HG02970 (cell line): ENCODE results near the gene ABLIM2.

Experiments
- ATAC-seq: cut with Tn5 transposase; IDR thresholded peaks from one replicate; pipeline ENCODE4 v1.9.1; 2021; ENCODE audit warnings: mild to moderate bottlenecking, moderate library complexity, moderate number of reproducible peaks; ENCODE audit not compliant: unreplicated experiment, low FRiP score

ABLIM2 gene

DNA sequence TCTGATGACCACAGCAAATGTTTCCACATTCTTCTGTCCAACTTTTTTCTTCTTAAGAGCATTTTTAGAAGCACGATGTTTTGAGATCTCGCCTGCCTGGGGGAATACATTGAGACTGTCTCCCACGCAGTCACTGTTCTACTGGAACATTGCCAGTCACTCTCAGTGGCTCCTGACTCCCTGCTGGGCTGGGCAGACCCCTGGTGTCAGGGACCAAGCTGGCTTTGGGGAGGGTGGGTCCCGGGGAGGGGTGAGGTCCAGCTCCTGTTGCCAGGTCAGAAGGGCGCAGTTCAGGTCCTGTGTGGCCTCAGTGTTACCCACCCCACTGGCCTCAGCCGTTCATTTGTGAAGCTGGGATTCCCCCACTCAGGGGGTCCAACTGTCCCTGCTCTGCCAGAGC lies 18.9 kb upstream of the ABLIM2 start:
- no peak for ATAC-seq

DNA sequence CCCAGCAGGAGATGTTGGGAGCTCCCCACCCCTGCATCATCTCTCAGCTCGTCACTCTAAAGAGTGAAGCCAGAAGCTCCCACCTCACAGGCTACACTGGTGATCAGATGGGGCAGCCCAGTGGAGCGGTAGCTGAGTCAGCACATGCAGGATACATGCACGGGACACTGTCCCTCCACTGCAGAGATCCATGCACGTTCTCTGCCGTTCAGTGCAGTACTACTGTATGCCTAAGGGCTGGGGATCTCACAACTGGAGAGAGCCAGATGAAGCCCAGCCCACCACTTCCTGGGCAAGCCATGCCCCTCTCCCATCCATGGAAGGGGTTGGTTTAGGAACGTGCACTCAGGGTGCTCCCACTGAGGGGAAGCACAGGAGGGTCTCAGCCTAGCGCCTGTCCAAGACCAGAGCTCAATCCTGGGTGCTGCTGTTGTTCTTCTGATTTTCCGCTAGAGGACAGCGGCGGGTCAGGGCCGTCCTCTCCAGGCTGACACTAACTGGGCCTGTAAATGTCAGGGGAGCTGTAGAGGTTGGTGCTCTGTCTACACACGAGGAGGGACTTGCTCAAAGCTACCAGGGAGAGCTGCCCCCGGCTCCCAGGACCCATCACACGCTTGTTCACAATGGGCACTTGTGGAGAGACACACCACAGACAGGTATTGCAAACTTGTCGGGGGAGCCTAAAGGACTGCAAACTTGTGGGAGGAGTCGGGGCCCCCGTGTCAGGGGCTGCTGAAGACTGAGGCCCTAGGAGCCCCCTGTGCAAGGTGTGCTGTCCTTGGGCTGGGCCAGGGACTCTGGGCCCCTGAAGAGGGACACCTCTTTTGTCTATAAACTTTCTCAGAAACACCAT lies 18.2 kb upstream of the ABLIM2 start:
- ATAC-seq = no peak

DNA sequence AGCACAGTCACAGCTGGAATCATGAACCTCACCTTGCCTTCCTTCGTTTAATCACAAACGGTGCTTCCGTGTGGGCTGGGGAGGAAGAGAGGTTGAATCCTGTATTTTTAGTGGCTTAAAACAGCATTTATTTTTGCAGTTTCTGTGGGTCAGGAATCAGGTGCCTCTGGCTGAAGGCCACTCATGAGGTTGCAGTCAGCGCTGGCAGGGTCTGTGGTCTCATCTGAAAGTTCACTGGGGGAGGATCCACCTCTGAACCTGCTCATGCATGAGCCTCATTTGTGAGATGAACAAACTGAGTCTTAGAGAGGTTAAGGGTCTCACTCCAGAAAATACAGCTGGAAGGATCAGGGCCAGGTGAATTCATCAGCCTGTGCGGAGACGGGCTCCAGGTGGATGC lies 17.1 kb upstream of the ABLIM2 start:
- ATAC-seq = no peak

- ATAC-seq = no peak
These were observed 16.4 kb upstream of the ABLIM2 start for GRCh38 chr4:8174970-8175369.

GRCh38 chr4:8173492-8174242 lies 15.1 kb upstream of the ABLIM2 start:
- no peak for ATAC-seq

- ATAC-seq = no peak
These were observed 13.6 kb upstream of the ABLIM2 start for GRCh38 chr4:8171984-8172924.

GRCh38 chr4:8171266-8171665 lies 12.7 kb upstream of the ABLIM2 start:
- no peak for ATAC-seq

DNA sequence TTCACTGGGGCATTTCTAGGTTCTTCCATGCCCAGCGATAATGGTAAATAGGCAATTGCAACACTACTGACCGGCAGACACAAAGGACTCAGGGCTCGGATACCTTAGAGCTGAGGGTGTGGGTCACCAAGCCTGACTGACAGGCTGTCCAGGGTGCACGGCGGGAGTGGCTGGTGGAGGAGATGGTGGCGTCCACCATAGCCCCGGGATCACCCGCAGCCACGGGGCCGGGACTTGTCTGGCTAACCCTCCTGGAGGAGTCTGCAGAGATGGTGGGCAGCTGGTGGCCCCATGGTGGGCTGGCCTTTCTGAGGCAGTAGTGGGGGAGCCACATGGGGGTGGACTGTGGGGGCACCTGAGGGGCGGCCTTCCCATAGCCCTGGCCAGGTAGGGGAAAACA lies 11.7 kb upstream of the ABLIM2 start:
- ATAC-seq = no peak

DNA sequence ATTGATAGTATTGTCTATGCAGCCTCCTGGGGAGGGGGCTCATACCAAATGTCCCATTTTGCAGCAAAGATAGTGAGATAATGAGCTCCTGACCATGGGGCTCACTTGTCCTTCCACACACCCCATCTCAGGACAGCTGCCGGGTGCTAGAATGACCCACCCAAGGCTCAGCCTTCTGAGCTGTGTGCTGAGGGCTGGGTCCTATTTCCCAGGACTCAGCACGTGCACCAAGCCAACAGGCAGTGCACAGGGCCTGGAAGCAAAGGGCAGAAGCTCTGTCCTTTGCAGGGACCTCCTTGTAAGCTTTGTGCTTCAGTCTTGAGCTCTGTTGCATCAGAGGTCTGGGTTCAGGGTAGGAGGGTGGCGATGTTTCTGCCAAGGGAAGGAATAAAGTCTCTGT lies 11.2 kb upstream of the ABLIM2 start:
- no peak for ATAC-seq

GRCh38 chr4:8168832-8169598 lies 10.4 kb upstream of the ABLIM2 start:
- no peak for ATAC-seq

DNA sequence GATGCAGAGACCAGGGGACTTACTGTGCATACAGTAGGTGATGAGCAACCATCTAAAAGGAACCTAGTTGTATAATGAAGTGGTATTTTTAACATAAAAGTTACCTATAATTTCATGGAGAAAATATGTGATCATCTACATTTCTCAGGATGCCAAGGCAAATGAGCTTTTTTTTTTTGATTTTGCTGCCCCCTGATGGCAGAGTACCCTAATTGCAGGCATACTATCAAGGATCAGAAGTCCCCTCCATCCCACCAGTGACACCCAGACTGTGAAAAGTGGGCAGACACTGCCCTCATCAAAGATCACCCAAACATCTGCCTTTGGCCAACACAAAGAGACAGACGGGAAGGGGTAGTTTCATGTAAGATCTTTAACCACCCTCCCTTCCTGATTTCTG lies 9.6 kb upstream of the ABLIM2 start:
- ATAC-seq = no peak

DNA sequence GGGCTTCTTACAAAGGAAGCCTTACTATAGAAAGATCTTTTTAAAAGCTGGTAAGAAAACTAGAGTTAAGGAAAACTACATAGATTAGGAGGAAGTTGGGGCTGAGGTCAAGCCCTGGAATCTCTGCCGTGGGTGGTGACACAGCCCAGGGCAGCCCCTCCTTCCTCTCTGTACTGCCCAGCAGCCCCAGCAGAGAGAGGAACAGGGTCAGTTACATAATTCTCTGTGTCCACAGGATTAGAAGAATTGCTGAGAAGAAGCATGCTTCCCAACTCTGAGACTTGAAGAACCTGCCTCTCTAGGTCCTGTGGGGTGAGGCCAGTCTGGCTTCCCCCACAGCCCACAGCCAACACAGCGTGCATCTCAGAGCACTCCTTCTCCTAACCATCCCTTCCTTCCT lies 9.2 kb upstream of the ABLIM2 start:
- no peak for ATAC-seq

GRCh38 chr4:8167291-8167690 lies 8.7 kb upstream of the ABLIM2 start:
- no peak for ATAC-seq

DNA sequence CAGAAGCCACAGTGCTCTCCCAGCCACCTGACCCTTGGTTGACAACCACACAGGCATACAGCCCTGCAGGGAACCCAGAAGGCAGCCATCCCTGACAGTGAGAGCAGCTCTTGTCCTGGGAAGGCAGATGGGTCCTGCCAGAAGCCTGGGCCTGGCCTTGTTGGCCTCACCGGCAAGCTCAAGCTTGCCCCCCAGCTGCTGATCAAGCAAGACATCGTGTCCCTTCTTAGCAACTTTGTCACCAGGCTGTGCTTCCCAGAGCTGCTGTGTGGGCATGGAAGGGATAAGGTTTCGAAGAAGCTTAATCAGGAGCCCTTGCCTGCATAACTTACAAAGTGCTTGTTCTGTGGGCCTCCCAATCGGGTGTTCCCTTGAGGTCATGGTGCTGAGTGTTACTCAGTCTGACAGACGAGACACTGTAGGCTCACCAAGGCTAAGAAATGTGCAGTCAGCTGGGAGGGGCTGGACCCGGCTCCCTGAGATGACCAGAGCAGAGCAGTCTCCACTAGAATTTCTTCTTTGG lies 6.8 kb upstream of the ABLIM2 start:
- ATAC-seq = no peak

- ATAC-seq = no peak
These were observed 6.1 kb upstream of the ABLIM2 start for GRCh38 chr4:8164687-8165086.

- no peak for ATAC-seq
These were observed 5.6 kb upstream of the ABLIM2 start for GRCh38 chr4:8164194-8164565.

DNA sequence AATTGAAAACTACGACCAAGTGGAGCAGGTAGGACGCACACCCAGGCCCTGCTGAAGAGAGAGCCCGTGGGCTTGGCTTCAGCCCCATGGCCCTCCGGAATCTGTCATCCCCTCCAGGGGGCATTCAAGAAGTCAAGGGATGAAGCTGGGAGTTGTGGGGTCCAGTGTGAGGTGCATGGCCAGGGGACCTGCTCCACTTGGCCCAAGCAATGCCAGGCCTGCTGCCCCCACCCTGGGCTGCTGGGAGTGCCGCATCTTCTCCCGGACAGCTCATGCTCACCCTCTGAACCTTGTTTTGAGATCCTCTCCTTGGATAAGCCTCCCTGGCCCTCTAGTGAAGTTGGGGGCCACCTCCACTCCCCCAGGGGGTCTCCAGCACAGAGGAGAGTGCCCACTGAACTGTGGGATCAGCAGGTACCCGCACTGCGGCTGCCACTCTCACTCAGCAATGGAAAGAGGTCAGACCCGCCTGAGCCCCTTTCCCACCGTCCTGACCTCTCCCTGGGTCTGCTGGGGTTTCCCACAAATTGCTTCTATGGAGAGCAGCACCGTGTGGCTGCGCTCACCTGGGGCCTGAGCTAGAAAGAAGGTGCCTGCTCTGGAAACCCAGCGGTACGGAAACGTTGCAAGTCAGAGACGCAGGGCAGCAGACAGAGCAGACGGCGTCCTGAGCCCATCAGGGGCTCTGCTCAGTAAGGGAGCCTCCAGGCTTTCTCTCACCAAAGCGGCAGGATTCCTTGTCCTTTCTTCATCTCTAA lies 5.0 kb upstream of the ABLIM2 start:
- ATAC-seq = no peak

DNA sequence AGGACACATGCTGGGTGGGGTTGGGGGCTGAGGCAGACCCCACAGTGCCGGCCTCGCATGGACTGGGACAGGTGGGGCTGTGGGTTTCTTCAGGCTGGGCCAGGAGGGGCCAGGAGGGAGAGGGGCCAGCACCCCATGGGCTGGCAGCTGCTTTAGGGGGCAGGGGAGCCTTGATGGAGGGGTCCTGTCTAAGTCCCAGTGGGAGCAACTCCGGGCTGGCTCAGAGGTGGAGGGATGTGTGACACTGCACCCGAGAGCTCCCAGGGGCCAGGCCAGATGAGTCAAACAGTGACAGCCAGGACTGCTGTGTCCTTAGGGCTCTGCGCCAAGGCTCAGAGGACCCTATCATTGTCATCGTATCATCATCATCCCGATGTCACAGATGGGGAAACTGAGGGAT lies 4.4 kb upstream of the ABLIM2 start:
- no peak for ATAC-seq

- ATAC-seq = no peak
These were observed 4.0 kb upstream of the ABLIM2 start for GRCh38 chr4:8162625-8163024.
